Esophagus squamous epithelium (tissue), 5 donors: Measurements from ENCODE around the gene DNAH1. TPM values are rescaled to one million over a fixed set of nuclear protein-coding genes. Genes with fewer than 3 reads are reported as not detected.

Experiments
- DNase-seq: peaks from one replicate; lab custom pipeline; 2025; lab: John Stamatoyannopoulos, UW
- H3K27ac ChIP-seq, 4 donors: fragments of 200-600 bp; sonication (generic); one replicate each; pipeline ENCODE4 v1.5.1; 2016 to 2019; ENCODE audit warnings: mild to moderate bottlenecking in 1 of 4
- H3K27me3 ChIP-seq, 4 donors: fragments of 200-600 bp; sonication (generic); 1 replicate in 3 of 4; 2 replicates in 1 of 4; pipeline versions ENCODE4 v1.5.1 to v1.6.0; 2017 to 2021; ENCODE audit warnings: antibody characterized with exemption in 1 of 4
- H3K36me3 ChIP-seq, 3 donors: fragments of 200-600 bp; sonication (generic); one replicate each; pipeline ENCODE4 v1.5.1; 2016 to 2019
- H3K4me1 ChIP-seq, 3 donors: fragments of 200-600 bp; sonication (generic); one replicate each; pipeline ENCODE4 v1.5.1; 2017 to 2019
- H3K4me3 ChIP-seq, 4 donors: fragments of 200-600 bp; sonication (generic); 1 replicate in 3 of 4; 2 replicates in 1 of 4; pipeline ENCODE4 v1.5.1; 2016 to 2019; ENCODE audit warnings: mild to moderate bottlenecking in 2 of 4, moderate library complexity in 1 of 4
- H3K9me3 ChIP-seq, 3 donors: fragments of 200-600 bp; sonication (generic); one replicate each; pipeline ENCODE4 v1.5.1; 2016 to 2019
- POLR2A ChIP-seq, 4 donors: fragments of 450-650 bp; IDR thresholded peaks; one replicate each; pipeline ENCODE4 v1.6.1; 2017; ENCODE audit warnings: antibody characterized with exemption in 4 of 4, mild to moderate bottlenecking in 4 of 4, moderate library complexity in 3 of 4
- WGBS, 2 donors: methylation state at CpG; one replicate each; pipeline ENCODE4 v1.1.5; 2018; 5-methylcytosine and 5-hydroxymethylcytosine counted together
- intact Hi-C: fragments of 100-400 bp; cut with DNase I; formaldehyde crosslinking; loops from one replicate; pipeline ENCODE4 v1.15.0; 2022
- total RNA-seq, 4 donors: library from RNA; depleted of rRNA; stranded (reverse); fragments of >200 nt; gene quantifications; one replicate each; pipeline ENCODE4 v1.1.0, GENCODE V29; 2016
- TF ChIP-seq, protein P1 (sequence below), 6 experiments: fragments of 450-650 bp in 4 of 6; fragments of 200-600 bp in 2 of 6; sonication (generic) in 2 of 6; IDR thresholded peaks; one replicate each; pipeline ENCODE4 v1.5.1; 2016 to 2019; ENCODE audit warnings: antibody characterized with exemption in 6 of 6, mild to moderate bottlenecking in 4 of 6, moderate library complexity in 4 of 6
- donor health status: DM: yes; HTN: yes; CAD: no.

The DNAH1 gene
- total RNA-seq, 4 donors from 2014 or later = 1.3 to 5.9 (median 1.9) TPM

- DNase-seq = no peak
- 82 to 84% methylated on average over 5 to 12 of the region's 12 CpGs for WGBS, 2 donors
- H3K36me3 ChIP-seq = peaks cover 0 to 97% (median 4%) of the 10 kb centered on the region in 3 donors
- no peak for TF ChIP-seq POLR2A (IDR thresholded peaks at IDR 0.05)
- TF ChIP-seq, protein P1, sequence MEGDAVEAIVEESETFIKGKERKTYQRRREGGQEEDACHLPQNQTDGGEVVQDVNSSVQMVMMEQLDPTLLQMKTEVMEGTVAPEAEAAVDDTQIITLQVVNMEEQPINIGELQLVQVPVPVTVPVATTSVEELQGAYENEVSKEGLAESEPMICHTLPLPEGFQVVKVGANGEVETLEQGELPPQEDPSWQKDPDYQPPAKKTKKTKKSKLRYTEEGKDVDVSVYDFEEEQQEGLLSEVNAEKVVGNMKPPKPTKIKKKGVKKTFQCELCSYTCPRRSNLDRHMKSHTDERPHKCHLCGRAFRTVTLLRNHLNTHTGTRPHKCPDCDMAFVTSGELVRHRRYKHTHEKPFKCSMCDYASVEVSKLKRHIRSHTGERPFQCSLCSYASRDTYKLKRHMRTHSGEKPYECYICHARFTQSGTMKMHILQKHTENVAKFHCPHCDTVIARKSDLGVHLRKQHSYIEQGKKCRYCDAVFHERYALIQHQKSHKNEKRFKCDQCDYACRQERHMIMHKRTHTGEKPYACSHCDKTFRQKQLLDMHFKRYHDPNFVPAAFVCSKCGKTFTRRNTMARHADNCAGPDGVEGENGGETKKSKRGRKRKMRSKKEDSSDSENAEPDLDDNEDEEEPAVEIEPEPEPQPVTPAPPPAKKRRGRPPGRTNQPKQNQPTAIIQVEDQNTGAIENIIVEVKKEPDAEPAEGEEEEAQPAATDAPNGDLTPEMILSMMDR (IDR thresholded peaks at IDR 0.05) = no peak
- peaks cover 0 to 11% (median 0%) of the 10 kb centered on the region in 3 donors for H3K4me1 ChIP-seq
- H3K9me3 ChIP-seq = no peaks in the 10 kb centered on the region
- no peak overlapping the region for H3K27ac ChIP-seq
- intact Hi-C loops = no loop called here
- H3K4me3 ChIP-seq = no peak overlapping the region
- no peaks in the 10 kb centered on the region for H3K27me3 ChIP-seq
These were observed 38.6 kb downstream of the DNAH1 start for GRCh38 chr3:52354676-52355075.

DNA sequence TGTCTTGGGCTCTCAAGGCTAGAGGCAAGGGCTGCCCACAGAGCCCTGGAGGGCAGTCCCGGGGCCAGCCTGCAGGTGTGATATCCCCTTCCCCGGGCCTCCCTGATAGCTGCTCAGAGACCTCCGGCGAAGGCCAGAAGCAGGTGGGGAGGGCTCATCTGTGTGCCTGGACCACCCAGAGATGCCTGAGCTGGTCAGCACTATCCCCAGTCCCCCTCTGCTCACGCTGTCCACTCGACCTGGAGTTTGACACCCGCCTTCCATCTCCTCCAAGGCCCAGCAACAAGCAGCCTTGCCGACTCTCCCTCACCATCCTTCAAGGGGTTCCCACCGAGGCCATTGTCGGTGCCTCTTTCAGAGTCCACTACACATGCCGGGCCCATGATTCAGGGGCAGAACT, 39.4 kb downstream of the DNAH1 start:
- intact Hi-C loops = no loop called here
- Histone ChIP-seq H3K27ac (no peak overlapping the region), H3K4me3 (no peak overlapping the region), H3K4me1 (peaks cover 0 to 5% (median 0%) of the 10 kb centered on the region in 3 donors), H3K27me3 (no peaks in the 10 kb centered on the region), H3K9me3 (no peaks in the 10 kb centered on the region), H3K36me3 (peaks cover 0 to 96% (median 4%) of the 10 kb centered on the region in 3 donors)
- no peak for DNase-seq
- 78 to 80% methylated on average over 1 to 4 of the region's 11 CpGs for WGBS, 2 donors
- TF ChIP-seq POLR2A (IDR thresholded peaks at IDR 0.05) = no peak
- TF ChIP-seq, protein P1 (IDR thresholded peaks at IDR 0.05) = no peak

- no peak for DNase-seq
- 67 to 78% methylated on average over 2 of the region's 4 CpGs for WGBS, 2 donors
- Histone ChIP-seq H3K27me3 (no peaks in the 10 kb centered on the region), H3K36me3 (peaks cover under 1 to 96% (median 4%) of the 10 kb centered on the region in 3 donors), H3K27ac (no peak overlapping the region), H3K4me3 (no peak overlapping the region), H3K9me3 (no peaks in the 10 kb centered on the region), H3K4me1 (no peaks in the 10 kb centered on the region)
- intact Hi-C loops = no loop called here
- no peak for TF ChIP-seq POLR2A (IDR thresholded peaks at IDR 0.05)
- TF ChIP-seq, protein P1 (IDR thresholded peaks at IDR 0.05) = no peak
These were observed 40.0 kb downstream of the DNAH1 start for GRCh38 chr3:52356126-52356525.

DNA sequence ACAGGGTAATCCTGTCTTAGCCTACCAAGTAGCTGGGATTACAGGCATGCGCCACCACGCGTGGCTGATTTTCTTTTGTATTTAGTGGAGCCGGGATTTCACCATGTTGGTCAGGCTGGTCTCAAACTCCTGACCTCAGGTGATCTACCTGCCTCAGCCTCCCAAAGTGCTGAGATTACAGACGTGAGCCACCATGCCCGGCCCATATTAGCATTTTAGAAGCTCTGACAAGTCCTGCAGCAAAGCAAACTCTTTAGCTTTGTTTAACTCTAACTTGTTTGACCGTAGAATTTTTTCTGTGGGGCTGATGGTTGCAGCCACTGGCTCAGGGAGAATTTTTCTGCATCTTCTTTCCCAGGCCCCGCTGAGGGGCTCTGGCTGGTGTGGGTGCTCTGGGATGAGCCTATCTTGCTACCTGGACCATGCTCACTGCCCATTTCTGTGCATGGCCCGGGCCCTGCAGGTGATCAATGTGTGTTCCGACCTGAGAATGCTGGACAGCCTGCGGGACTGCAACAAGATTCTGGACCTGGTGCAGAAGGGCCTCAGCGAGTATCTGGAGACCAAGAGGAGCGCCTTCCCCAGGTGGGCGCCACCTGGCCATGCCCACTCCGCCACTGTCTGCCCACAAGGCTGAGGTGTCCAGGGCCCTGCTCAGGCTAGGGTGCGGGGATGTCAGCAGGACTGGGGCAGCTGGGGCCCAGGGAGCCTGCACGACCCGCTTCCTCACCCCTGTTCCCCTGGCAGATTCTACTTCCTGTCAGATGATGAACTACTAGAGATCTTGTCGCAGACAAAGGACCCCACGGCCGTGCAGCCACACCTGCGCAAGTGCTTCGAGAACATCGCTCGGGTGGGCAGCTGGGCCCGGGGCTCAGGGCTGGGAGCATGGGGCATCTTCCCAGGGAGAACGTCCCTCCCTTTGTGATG, 41.3 kb downstream of the DNAH1 start:
- TF ChIP-seq POLR2A (IDR thresholded peaks at IDR 0.05) = no peak
- TF ChIP-seq, protein P1 (IDR thresholded peaks at IDR 0.05) = no peak
- 91 to 98% methylated on average over 7 to 14 of the region's 27 CpGs for WGBS, 2 donors
- intact Hi-C loops = no loop called here

GRCh38 chr3:52358362-52358940, 42.3 kb downstream of the DNAH1 start:
- H3K9me3 ChIP-seq = no peaks in the 10 kb centered on the region
- H3K27me3 ChIP-seq = no peaks in the 10 kb centered on the region
- no peak for TF ChIP-seq POLR2A (IDR thresholded peaks at IDR 0.05)
- TF ChIP-seq, protein P1 (IDR thresholded peaks at IDR 0.05) = no peak
- no peaks in the 10 kb centered on the region for H3K4me1 ChIP-seq
- no peak overlapping the region for H3K4me3 ChIP-seq
- 94 to 95% methylated on average over 5 to 10 of the region's 18 CpGs for WGBS, 2 donors
- no peak for DNase-seq
- intact Hi-C loops = no loop called here
- peaks cover 4 to 96% (median 10%) of the 10 kb centered on the region in 3 donors for H3K36me3 ChIP-seq
- H3K27ac ChIP-seq = no peak overlapping the region

More for the DNA sequence above, 41.3 kb downstream of the DNAH1 start:
- Histone ChIP-seq H3K36me3 (peaks cover 4 to 96% (median 10%) of the 10 kb centered on the region in 3 donors), H3K27me3 (no peaks in the 10 kb centered on the region), H3K4me1 (no peaks in the 10 kb centered on the region), H3K9me3 (no peaks in the 10 kb centered on the region), H3K4me3 (no peak overlapping the region), H3K27ac (no peak overlapping the region)
- DNase-seq = no peak
